ENCODE data around the gene STAT1. TPM values are rescaled to one million over a fixed set of nuclear protein-coding genes. Genes with fewer than 3 reads are reported as not detected.

STAT1 gene
- total RNA-seq, 1 experiment from 2014 or later: 76.5 TPM

GRCh38 chr2:190948671-190949070 is 65.3 kb downstream of the STAT1 start:
- H3K36me3 ChIP-seq (ENCODE audit: insufficient read depth, low read length, poor library complexity, severe bottlenecking): no peaks in the 10 kb centered on the region
- intact Hi-C loops (cut with micrococcal nuclease; ENCODE audit: unreplicated experiment): no loop called here
- H3K9me3 ChIP-seq (ENCODE audit: low read depth, low read length, poor library complexity, severe bottlenecking): no peaks in the 10 kb centered on the region
- CTCF ChIA-PET: no interaction called here
- H3K27me3 ChIP-seq (replicated peaks; ENCODE audit: insufficient read depth, low read depth, low read length, poor library complexity): no peaks in the 10 kb centered on the region
- no TSS peak for BruUV-seq (replicated peaks)
- H3K4me3 ChIP-seq (ENCODE audit: low read depth, low read length, poor library complexity, severe bottlenecking): no peak overlapping the region
- no peak overlapping the region for H3K27ac ChIP-seq (ENCODE audit: low read depth, low read length, poor library complexity, severe bottlenecking)
- peaks cover 11% of the 10 kb centered on the region for H3K4me1 ChIP-seq (ENCODE audit: insufficient read depth, low read length, poor library complexity, severe bottlenecking)
- TF ChIP-seq EZH2 (IDR thresholded peaks at IDR 0.05; ENCODE audit: borderline replicate concordance, low read depth, low read length, poor library complexity, severe bottlenecking) (no peak), CTCF (conservative IDR thresholded peaks at IDR 0.05; ENCODE audit: low read depth, low read length) (no peak)
- DNase-seq (ENCODE audit: low spot score): no peak
- POLR2A ChIA-PET (ENCODE audit: low non-redundant PET): no interaction called here

- intact Hi-C loops (cut with micrococcal nuclease; ENCODE audit: unreplicated experiment): no loop called here
- Histone ChIP-seq H3K9me3 (ENCODE audit: low read depth, low read length, poor library complexity, severe bottlenecking) (no peaks in the 10 kb centered on the region), H3K36me3 (ENCODE audit: insufficient read depth, low read length, poor library complexity, severe bottlenecking) (no peaks in the 10 kb centered on the region), H3K4me3 (ENCODE audit: low read depth, low read length, poor library complexity, severe bottlenecking) (no peak overlapping the region), H3K4me1 (ENCODE audit: insufficient read depth, low read length, poor library complexity, severe bottlenecking) (peaks cover 11% of the 10 kb centered on the region), H3K27ac (ENCODE audit: low read depth, low read length, poor library complexity, severe bottlenecking) (no peak overlapping the region), H3K27me3 (replicated peaks; ENCODE audit: insufficient read depth, low read depth, low read length, poor library complexity) (no peaks in the 10 kb centered on the region)
- TF ChIP-seq EZH2 (IDR thresholded peaks at IDR 0.05; ENCODE audit: borderline replicate concordance, low read depth, low read length, poor library complexity, severe bottlenecking) (no peak), CTCF (conservative IDR thresholded peaks at IDR 0.05; ENCODE audit: low read depth, low read length) (peak; percentile 29; the same call in 1 of the 2 replicates)
- peak; percentile 35 for DNase-seq (ENCODE audit: low spot score)
- ChIA-PET CTCF (interaction anchor here (0.5 to 0.9 kb wide), 2 partner anchors 97 to 134 kb away, joined by 3 to 4 read pairs; no protein-coding TSS in a partner anchor), POLR2A (ENCODE audit: low non-redundant PET) (no interaction called here)
- no TSS peak for BruUV-seq (replicated peaks)
Measured at GRCh38 chr2:190947711-190948251, 66.2 kb downstream of the STAT1 start.

GRCh38 chr2:190947141-190947540 is 66.8 kb downstream of the STAT1 start:
- ChIA-PET POLR2A (ENCODE audit: low non-redundant PET) (no interaction called here), CTCF (interaction anchor here (0.6 to 1.5 kb wide), 3 partner anchors 13 to 97 kb away, joined by 3 to 4 read pairs (median 3); no protein-coding TSS in a partner anchor)

More at GRCh38 chr2:190947141-190947540, 66.8 kb downstream of the STAT1 start:
- H3K27ac ChIP-seq (ENCODE audit: low read depth, low read length, poor library complexity, severe bottlenecking): no peak overlapping the region
- H3K4me3 ChIP-seq (ENCODE audit: low read depth, low read length, poor library complexity, severe bottlenecking): no peak overlapping the region
- H3K9me3 ChIP-seq (ENCODE audit: low read depth, low read length, poor library complexity, severe bottlenecking): no peaks in the 10 kb centered on the region
- H3K4me1 ChIP-seq (ENCODE audit: insufficient read depth, low read length, poor library complexity, severe bottlenecking): peaks cover 11% of the 10 kb centered on the region
- intact Hi-C loops (cut with micrococcal nuclease; ENCODE audit: unreplicated experiment): no loop called here
- no peaks in the 10 kb centered on the region for H3K27me3 ChIP-seq (replicated peaks; ENCODE audit: insufficient read depth, low read depth, low read length, poor library complexity)
- H3K36me3 ChIP-seq (ENCODE audit: insufficient read depth, low read length, poor library complexity, severe bottlenecking): no peaks in the 10 kb centered on the region
- DNase-seq (ENCODE audit: low spot score): no peak
- TF ChIP-seq CTCF (conservative IDR thresholded peaks at IDR 0.05; ENCODE audit: low read depth, low read length) (no peak), EZH2 (IDR thresholded peaks at IDR 0.05; ENCODE audit: borderline replicate concordance, low read depth, low read length, poor library complexity, severe bottlenecking) (no peak)
- no TSS peak for BruUV-seq (replicated peaks)
